H9 (cell line): ENCODE data around the gene CDC5L. TPM values are rescaled to one million over a fixed set of nuclear protein-coding genes. Genes with fewer than 3 reads are reported as not detected.

ENCODE experiments used
- DNase-seq: peaks from one replicate; pipeline ENCODE4 v3.0.0-alpha.2; 2017
- H2AFZ ChIP-seq: one replicate; pipeline ENCODE4 v1.6.1; 2013; ENCODE audit warnings: mild to moderate bottlenecking, low read length, control low read depth, moderate library complexity
- H2AK5ac ChIP-seq: 2 replicates; pipeline ENCODE4 v1.6.1; 2013; ENCODE audit warnings: low read length, control low read depth, mixed read lengths; ENCODE audit not compliant: insufficient read length
- H2BK120ac ChIP-seq: one replicate; pipeline ENCODE4 v1.6.1; 2013; ENCODE audit warnings: low read depth, mild to moderate bottlenecking, low read length, control low read depth, inconsistent platforms; ENCODE audit not compliant: poor library complexity, severe bottlenecking
- H2BK12ac ChIP-seq: 2 replicates; pipeline ENCODE4 v1.6.1; 2013; ENCODE audit warnings: low read length, control low read depth, mixed read lengths, low read depth; ENCODE audit not compliant: insufficient read length
- H2BK15ac ChIP-seq: 2 replicates; pipeline ENCODE4 v1.6.1; 2013; ENCODE audit warnings: low read depth, low read length, control low read depth
- H2BK20ac ChIP-seq: one replicate; pipeline ENCODE4 v1.6.1; 2013; ENCODE audit warnings: low read depth, mild to moderate bottlenecking, low read length, control low read depth, inconsistent platforms; ENCODE audit not compliant: poor library complexity, severe bottlenecking
- H2BK5ac ChIP-seq: 2 replicates; pipeline ENCODE4 v1.6.1; 2013; ENCODE audit warnings: low read length, control low read depth, mixed read lengths; ENCODE audit not compliant: insufficient read length
- H3K14ac ChIP-seq: 2 replicates; pipeline ENCODE4 v1.6.1; 2013; ENCODE audit warnings: low read length, control low read depth; ENCODE audit not compliant: insufficient read depth
- H3K18ac ChIP-seq: 2 replicates; pipeline ENCODE4 v1.6.1; 2013; ENCODE audit warnings: low read depth, mild to moderate bottlenecking, mixed read lengths, low read length, control low read depth; ENCODE audit not compliant: insufficient read length
- H3K23ac ChIP-seq: 2 replicates; pipeline ENCODE4 v1.6.1; 2013; ENCODE audit warnings: low read length, control low read depth, mixed read lengths, low read depth; ENCODE audit not compliant: insufficient read length
- H3K23me2 ChIP-seq: 2 replicates; pipeline ENCODE4 v1.6.1; 2013; ENCODE audit warnings: low read depth, mild to moderate bottlenecking, mixed read lengths, low read length, control low read depth; ENCODE audit not compliant: insufficient read length, poor library complexity, severe bottlenecking
- H3K27ac ChIP-seq: 2 replicates; pipeline ENCODE4 v1.5.1; 2013; ENCODE audit warnings: low read length, control low read depth, mixed read lengths, low read depth; ENCODE audit not compliant: insufficient read length
- H3K27me3 ChIP-seq: 2 replicates; pipeline ENCODE4 v1.6.1; 2013; ENCODE audit warnings: low read length, control low read depth, inconsistent platforms; ENCODE audit not compliant: insufficient read depth
- H3K4ac ChIP-seq: 2 replicates; pipeline ENCODE4 v1.6.1; 2013; ENCODE audit warnings: low read depth, mild to moderate bottlenecking, control low read depth, inconsistent platforms, low read length, moderate library complexity
- H3K4me1 ChIP-seq: 2 replicates; pipeline ENCODE4 v1.6.1; 2013; ENCODE audit warnings: low read length, control low read depth, inconsistent platforms; ENCODE audit not compliant: insufficient read depth
- H3K4me2 ChIP-seq: 2 replicates; pipeline ENCODE4 v1.6.1; 2013; ENCODE audit warnings: low read length, control low read depth, mixed read lengths; ENCODE audit not compliant: insufficient read length, insufficient read depth
- H3K56ac ChIP-seq: 2 replicates; pipeline ENCODE4 v1.6.1; 2013; ENCODE audit warnings: low read depth, mild to moderate bottlenecking, mixed read lengths, low read length, control low read depth; ENCODE audit not compliant: insufficient read length
- H3K79me1 ChIP-seq: 2 replicates; pipeline ENCODE4 v1.6.1; 2013; ENCODE audit warnings: low read depth, mild to moderate bottlenecking, moderate library complexity, low read length, control low read depth, inconsistent platforms; ENCODE audit not compliant: insufficient read depth, poor library complexity, severe bottlenecking
- H3K79me2 ChIP-seq: 2 replicates; pipeline ENCODE4 v1.6.1; 2013; ENCODE audit warnings: low read length, control low read depth, inconsistent platforms; ENCODE audit not compliant: insufficient read depth
- H3K9ac ChIP-seq: 2 replicates; pipeline ENCODE4 v1.6.1; 2013; ENCODE audit warnings: low read length, control low read depth, mixed read lengths; ENCODE audit not compliant: insufficient read length; ENCODE audit errors: extremely low read depth
- H3K9me3 ChIP-seq: one replicate; pipeline ENCODE4 v1.6.1; 2013; ENCODE audit warnings: low read depth, low read length, inconsistent platforms; ENCODE audit not compliant: control insufficient read depth
- H3T11ph ChIP-seq: one replicate; pipeline ENCODE4 v1.6.1; 2013; ENCODE audit warnings: mild to moderate bottlenecking, low read length, control low read depth, inconsistent platforms
- H4K20me1 ChIP-seq: one replicate; pipeline ENCODE4 v1.6.1; 2013; ENCODE audit not compliant: control insufficient read depth, insufficient read length, insufficient read depth
- H4K5ac ChIP-seq: 2 replicates; pipeline ENCODE4 v1.6.1; 2013; ENCODE audit warnings: low read depth, mild to moderate bottlenecking, mixed read lengths, low read length, control low read depth; ENCODE audit not compliant: insufficient read length
- H4K8ac ChIP-seq: replicated peaks from 2 replicates; pipeline ENCODE4 v1.6.1; 2013; ENCODE audit warnings: low read length, control low read depth, mixed read lengths, low read depth; ENCODE audit not compliant: insufficient read length
- H4K91ac ChIP-seq: 2 replicates; pipeline ENCODE4 v1.6.1; 2013; ENCODE audit warnings: low read depth, mild to moderate bottlenecking, moderate library complexity, mixed read lengths, low read length, control low read depth; ENCODE audit not compliant: insufficient read length
- H3K27ac Mint-ChIP-seq, 3 experiments: 2 replicates in 2 of 3; 3 replicates in 1 of 3; pipeline ENCODE4 v1.8.0; 2020 to 2021; ENCODE audit warnings: mixed read lengths in 3 of 3, mild to moderate bottlenecking in 1 of 3, moderate library complexity in 1 of 3
- H3K27me3 Mint-ChIP-seq: 2 replicates; pipeline ENCODE4 v1.8.0; 2021; ENCODE audit warnings: low read depth, mild to moderate bottlenecking, moderate library complexity, mixed read lengths
- H3K36me3 Mint-ChIP-seq, 3 experiments: 2 replicates in 2 of 3; 3 replicates in 1 of 3; pipeline ENCODE4 v1.8.0; 2020 to 2021; ENCODE audit warnings: low read depth in 3 of 3, mixed read lengths in 3 of 3; ENCODE audit not compliant: insufficient read depth in 1 of 3
- H3K4me1 Mint-ChIP-seq, 2 experiments: 2 replicates each; pipeline ENCODE4 v1.8.0; 2020; ENCODE audit warnings: mixed read lengths in 2 of 2
- H3K4me3 Mint-ChIP-seq, 2 experiments: 2 replicates in 1 of 2; 3 replicates in 1 of 2; pipeline ENCODE4 v1.8.0; 2020 to 2021; ENCODE audit warnings: mild to moderate bottlenecking in 2 of 2, mixed read lengths in 2 of 2, moderate library complexity in 1 of 2
- H3K9me3 Mint-ChIP-seq, 2 experiments: 2 replicates in 1 of 2; 3 replicates in 1 of 2; pipeline ENCODE4 v1.8.0; 2020; ENCODE audit warnings: mild to moderate bottlenecking in 2 of 2, mixed read lengths in 2 of 2, moderate library complexity in 1 of 2
- WGBS: extraction: QIAGEN DNeasy Blood & Tissue Kit; methylation state at CpG from one replicate; pipeline ENCODE4 v1.1.7; 2013; ENCODE audit warnings: missing lambda C conversion rate, low lambda C conversion rate, mixed read lengths; ENCODE audit not compliant: insufficient read length; ENCODE audit errors: extremely low coverage; 5-methylcytosine and 5-hydroxymethylcytosine counted together
- total RNA-seq: library from RNA; stranded (reverse); gene quantifications from 2 replicates; pipeline ENCODE4 v1.2.1, GENCODE V29; 2021
- TF ChIP-seq, protein P1 (sequence below): fragments of 200-600 bp; sonication (generic); conservative IDR thresholded peaks from 3 replicates; pipeline ENCODE4 v1.8.0; 2021; ENCODE audit warnings: antibody characterized with exemption, mild to moderate bottlenecking

Gene CDC5L
- total RNA-seq, 1 experiment from 2014 or later = 34.3 TPM

DNA sequence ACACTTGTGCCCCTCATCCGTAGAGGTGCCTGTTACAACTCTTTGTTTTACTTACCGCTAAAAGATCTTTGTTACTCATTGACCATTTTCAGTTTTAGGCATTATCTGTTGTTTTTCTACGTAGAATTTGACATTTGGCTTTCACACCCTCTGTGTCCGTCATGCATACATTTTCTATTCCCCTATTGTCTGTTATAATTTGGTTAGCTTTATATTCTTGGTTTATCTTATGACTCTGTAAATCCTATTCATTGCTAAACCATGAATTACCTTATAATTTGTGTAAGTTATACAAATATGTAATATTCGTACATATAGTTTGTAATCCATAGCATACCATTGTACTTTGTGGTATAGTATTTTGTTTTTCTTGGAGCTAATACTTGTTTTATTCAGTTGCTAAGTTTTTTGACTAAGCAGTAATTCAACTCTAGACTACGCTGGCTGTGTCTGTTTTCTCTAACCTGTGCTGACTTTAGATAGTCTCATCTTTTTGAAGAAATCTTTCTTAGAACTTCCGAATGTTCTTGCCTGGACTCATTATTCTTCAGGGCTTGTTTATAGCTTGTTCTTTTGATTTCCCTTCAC, 21.8 kb downstream of the CDC5L start:
- Mint-ChIP-seq H3K27me3 (no peaks in the 10 kb centered on the region), H3K36me3 (peaks cover 30 to 81% (median 79%) of the 10 kb centered on the region in 3 experiments; a peak in 6 of 7 replicates), H3K27ac (no peak overlapping the region), H3K9me3 (no peaks in the 10 kb centered on the region), H3K4me1 (no peaks in the 10 kb centered on the region), H3K4me3 (no peak overlapping the region)
- no peaks in the 10 kb centered on the region for H3K23me2 ChIP-seq
- DNase-seq = no peak
- no peak overlapping the region for H3K14ac ChIP-seq
- no peaks in the 10 kb centered on the region for H3K27me3 ChIP-seq
- no peaks in the 10 kb centered on the region for H4K20me1 ChIP-seq
- no peak overlapping the region for H2BK20ac ChIP-seq
- H2BK120ac ChIP-seq = no peak overlapping the region
- no peak overlapping the region for H2BK15ac ChIP-seq
- no peak overlapping the region for H4K5ac ChIP-seq
- H3K9ac ChIP-seq = no peak overlapping the region
- no peak overlapping the region for H3K23ac ChIP-seq
- H3K4ac ChIP-seq = no peak overlapping the region
- no peak overlapping the region for H2AK5ac ChIP-seq
- H3K27ac ChIP-seq = no peak overlapping the region
- H3T11ph ChIP-seq = no peak overlapping the region
- no peak overlapping the region for H2BK5ac ChIP-seq
- no peak overlapping the region for H2AFZ ChIP-seq
- H3K4me1 ChIP-seq = no peaks in the 10 kb centered on the region
- no peaks in the 10 kb centered on the region for H3K9me3 ChIP-seq
- H3K79me1 ChIP-seq = no peaks in the 10 kb centered on the region
- H3K79me2 ChIP-seq = no peaks in the 10 kb centered on the region; the same call in 1 of the 2 replicates
- WGBS = no CpG with 5 or more reads among the region's 7 CpGs
- H3K18ac ChIP-seq = no peak overlapping the region
- H3K4me2 ChIP-seq = no peak overlapping the region
- H3K56ac ChIP-seq = no peak overlapping the region
- TF ChIP-seq, protein P1, sequence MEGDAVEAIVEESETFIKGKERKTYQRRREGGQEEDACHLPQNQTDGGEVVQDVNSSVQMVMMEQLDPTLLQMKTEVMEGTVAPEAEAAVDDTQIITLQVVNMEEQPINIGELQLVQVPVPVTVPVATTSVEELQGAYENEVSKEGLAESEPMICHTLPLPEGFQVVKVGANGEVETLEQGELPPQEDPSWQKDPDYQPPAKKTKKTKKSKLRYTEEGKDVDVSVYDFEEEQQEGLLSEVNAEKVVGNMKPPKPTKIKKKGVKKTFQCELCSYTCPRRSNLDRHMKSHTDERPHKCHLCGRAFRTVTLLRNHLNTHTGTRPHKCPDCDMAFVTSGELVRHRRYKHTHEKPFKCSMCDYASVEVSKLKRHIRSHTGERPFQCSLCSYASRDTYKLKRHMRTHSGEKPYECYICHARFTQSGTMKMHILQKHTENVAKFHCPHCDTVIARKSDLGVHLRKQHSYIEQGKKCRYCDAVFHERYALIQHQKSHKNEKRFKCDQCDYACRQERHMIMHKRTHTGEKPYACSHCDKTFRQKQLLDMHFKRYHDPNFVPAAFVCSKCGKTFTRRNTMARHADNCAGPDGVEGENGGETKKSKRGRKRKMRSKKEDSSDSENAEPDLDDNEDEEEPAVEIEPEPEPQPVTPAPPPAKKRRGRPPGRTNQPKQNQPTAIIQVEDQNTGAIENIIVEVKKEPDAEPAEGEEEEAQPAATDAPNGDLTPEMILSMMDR = no peak
- no peak overlapping the region for H2BK12ac ChIP-seq
- no peak overlapping the region for H4K91ac ChIP-seq
- H4K8ac ChIP-seq = no peak overlapping the region
